K562 (cell line): ENCODE results near the gene SEPTIN2. TPM values are rescaled to one million over a fixed set of nuclear protein-coding genes. Genes with fewer than 3 reads are reported as not detected.

Source experiments
- ELF1 ChIP-seq: fragments of 200-800 bp; sonication (Bioruptor generic); IDR thresholded peaks from 2 replicates; pipeline ENCODE4 v1.6.1; 2016; ENCODE audit warnings: missing genetic modification characterization, missing compliant biosample characterization
- RFX7 ChIP-seq: fragments of 250-450 bp; sonication (Bioruptor Pico); IDR thresholded peaks from 2 replicates; pipeline ENCODE4 v1.5.1; 2021; ENCODE audit warnings: mild to moderate bottlenecking
- YY1 ChIP-seq, 3 experiments: IDR thresholded peaks; 2 replicates each; pipeline ENCODE4 v1.6.1; 2011; ENCODE audit warnings: low read length in 2 of 3, mild to moderate bottlenecking in 2 of 3, moderate library complexity in 2 of 3, borderline replicate concordance in 1 of 3, control low read depth in 1 of 3, low read depth in 1 of 3; ENCODE audit not compliant: insufficient read depth in 3 of 3, insufficient replicate concordance in 2 of 3, control insufficient read depth in 1 of 3, insufficient read length in 1 of 3; ENCODE audit errors: extremely low read depth in 1 of 3
- ZSCAN32 ChIP-seq: fragments of 450-650 bp; formaldehyde crosslinking; IDR thresholded peaks from 2 replicates; pipeline ENCODE4 v1.4.0; 2020; ENCODE audit warnings: mild to moderate bottlenecking, moderate library complexity
- polyA plus RNA-seq, 8 experiments: library from polyadenylated mRNA; depleted of rRNA in 4 of 8; stranded (reverse) in 5 of 8; unstranded in 3 of 8; fragments of >200 nt; fragmentation: Nextera tagmentation in 2 of 8; fragmentation: Illumina TruSeq in 1 of 8; extraction: Ambion mirVana in 2 of 8; extraction: Trizol in 1 of 8; gene quantifications; 2 replicates each; pipeline versions ENCODE4 v1.2.1 to v1.2.3, GENCODE V29; 2011 to 2014; ENCODE audit warnings: inconsistent platforms in 1 of 8, missing spikeins in 1 of 8
- total RNA-seq, 7 experiments: library from RNA; depleted of rRNA in 6 of 7; stranded (reverse); fragments of >200 nt in 6 of 7; fragmentation: Illumina TruSeq in 2 of 7; extraction: Trizol in 2 of 7; gene quantifications; 2 replicates each; pipeline versions ENCODE4 v1.2.1 to v1.2.3, GENCODE V29; 2011 to 2021; ENCODE audit warnings: low replicate concordance in 1 of 7
- TF ChIP-seq, protein P1 (sequence below): fragments of 450-650 bp; IDR thresholded peaks from 2 replicates; pipeline ENCODE4 v1.6.1; 2016; ENCODE audit warnings: mild to moderate bottlenecking, moderate library complexity

Gene SEPTIN2
- total and polyA plus RNA-seq, 9 of the 15 experiments (the other 6 are each of a cell fraction or from before 2014, with no cell fraction given), result 121 to 367 (median 166) TPM

DNA sequence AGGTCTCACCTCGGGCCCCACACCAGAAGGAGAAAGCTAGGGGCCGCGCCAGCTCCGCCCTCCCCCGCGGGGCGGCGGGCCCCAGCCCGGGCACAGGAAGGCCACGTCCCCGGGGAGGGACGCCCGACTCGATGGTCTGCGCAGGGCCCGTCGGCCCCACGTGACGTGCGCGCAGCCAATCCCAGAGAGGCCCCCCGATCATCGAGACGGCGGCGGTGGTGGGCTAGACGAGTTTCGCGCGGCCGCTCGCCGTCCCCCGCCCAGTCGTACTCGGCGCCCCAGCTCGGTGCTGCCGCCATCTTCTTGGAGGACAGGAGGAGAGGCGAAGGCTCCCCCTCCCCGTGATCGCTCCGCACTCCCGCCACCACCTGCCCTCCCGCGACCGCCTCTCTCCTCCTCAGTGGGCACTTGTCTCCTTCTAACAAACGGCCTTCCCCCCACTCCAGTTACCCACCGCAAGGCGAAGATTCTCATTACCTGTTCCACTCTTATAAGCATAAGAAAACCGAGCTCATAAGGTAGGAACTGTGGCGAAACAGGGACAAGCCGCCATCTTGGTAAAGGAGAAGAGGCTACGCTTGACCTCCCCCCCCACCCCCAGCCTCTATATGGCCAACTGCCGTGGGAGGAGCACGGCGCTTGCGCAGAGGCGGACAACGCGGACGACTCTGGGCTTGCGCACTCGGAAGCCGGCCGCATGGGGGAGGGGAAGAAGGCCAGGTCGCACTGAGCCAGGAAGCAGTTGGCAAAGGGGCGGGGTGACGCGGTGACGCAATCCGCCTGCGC lies 439 bp upstream of the SEPTIN2 start, which contains the start of gene HDLBP (continued):
- TF ChIP-seq, protein P1, sequence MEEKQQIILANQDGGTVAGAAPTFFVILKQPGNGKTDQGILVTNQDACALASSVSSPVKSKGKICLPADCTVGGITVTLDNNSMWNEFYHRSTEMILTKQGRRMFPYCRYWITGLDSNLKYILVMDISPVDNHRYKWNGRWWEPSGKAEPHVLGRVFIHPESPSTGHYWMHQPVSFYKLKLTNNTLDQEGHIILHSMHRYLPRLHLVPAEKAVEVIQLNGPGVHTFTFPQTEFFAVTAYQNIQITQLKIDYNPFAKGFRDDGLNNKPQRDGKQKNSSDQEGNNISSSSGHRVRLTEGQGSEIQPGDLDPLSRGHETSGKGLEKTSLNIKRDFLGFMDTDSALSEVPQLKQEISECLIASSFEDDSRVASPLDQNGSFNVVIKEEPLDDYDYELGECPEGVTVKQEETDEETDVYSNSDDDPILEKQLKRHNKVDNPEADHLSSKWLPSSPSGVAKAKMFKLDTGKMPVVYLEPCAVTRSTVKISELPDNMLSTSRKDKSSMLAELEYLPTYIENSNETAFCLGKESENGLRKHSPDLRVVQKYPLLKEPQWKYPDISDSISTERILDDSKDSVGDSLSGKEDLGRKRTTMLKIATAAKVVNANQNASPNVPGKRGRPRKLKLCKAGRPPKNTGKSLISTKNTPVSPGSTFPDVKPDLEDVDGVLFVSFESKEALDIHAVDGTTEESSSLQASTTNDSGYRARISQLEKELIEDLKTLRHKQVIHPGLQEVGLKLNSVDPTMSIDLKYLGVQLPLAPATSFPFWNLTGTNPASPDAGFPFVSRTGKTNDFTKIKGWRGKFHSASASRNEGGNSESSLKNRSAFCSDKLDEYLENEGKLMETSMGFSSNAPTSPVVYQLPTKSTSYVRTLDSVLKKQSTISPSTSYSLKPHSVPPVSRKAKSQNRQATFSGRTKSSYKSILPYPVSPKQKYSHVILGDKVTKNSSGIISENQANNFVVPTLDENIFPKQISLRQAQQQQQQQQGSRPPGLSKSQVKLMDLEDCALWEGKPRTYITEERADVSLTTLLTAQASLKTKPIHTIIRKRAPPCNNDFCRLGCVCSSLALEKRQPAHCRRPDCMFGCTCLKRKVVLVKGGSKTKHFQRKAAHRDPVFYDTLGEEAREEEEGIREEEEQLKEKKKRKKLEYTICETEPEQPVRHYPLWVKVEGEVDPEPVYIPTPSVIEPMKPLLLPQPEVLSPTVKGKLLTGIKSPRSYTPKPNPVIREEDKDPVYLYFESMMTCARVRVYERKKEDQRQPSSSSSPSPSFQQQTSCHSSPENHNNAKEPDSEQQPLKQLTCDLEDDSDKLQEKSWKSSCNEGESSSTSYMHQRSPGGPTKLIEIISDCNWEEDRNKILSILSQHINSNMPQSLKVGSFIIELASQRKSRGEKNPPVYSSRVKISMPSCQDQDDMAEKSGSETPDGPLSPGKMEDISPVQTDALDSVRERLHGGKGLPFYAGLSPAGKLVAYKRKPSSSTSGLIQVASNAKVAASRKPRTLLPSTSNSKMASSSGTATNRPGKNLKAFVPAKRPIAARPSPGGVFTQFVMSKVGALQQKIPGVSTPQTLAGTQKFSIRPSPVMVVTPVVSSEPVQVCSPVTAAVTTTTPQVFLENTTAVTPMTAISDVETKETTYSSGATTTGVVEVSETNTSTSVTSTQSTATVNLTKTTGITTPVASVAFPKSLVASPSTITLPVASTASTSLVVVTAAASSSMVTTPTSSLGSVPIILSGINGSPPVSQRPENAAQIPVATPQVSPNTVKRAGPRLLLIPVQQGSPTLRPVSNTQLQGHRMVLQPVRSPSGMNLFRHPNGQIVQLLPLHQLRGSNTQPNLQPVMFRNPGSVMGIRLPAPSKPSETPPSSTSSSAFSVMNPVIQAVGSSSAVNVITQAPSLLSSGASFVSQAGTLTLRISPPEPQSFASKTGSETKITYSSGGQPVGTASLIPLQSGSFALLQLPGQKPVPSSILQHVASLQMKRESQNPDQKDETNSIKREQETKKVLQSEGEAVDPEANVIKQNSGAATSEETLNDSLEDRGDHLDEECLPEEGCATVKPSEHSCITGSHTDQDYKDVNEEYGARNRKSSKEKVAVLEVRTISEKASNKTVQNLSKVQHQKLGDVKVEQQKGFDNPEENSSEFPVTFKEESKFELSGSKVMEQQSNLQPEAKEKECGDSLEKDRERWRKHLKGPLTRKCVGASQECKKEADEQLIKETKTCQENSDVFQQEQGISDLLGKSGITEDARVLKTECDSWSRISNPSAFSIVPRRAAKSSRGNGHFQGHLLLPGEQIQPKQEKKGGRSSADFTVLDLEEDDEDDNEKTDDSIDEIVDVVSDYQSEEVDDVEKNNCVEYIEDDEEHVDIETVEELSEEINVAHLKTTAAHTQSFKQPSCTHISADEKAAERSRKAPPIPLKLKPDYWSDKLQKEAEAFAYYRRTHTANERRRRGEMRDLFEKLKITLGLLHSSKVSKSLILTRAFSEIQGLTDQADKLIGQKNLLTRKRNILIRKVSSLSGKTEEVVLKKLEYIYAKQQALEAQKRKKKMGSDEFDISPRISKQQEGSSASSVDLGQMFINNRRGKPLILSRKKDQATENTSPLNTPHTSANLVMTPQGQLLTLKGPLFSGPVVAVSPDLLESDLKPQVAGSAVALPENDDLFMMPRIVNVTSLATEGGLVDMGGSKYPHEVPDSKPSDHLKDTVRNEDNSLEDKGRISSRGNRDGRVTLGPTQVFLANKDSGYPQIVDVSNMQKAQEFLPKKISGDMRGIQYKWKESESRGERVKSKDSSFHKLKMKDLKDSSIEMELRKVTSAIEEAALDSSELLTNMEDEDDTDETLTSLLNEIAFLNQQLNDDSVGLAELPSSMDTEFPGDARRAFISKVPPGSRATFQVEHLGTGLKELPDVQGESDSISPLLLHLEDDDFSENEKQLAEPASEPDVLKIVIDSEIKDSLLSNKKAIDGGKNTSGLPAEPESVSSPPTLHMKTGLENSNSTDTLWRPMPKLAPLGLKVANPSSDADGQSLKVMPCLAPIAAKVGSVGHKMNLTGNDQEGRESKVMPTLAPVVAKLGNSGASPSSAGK, result no peak; the same call in none of the 2 replicates
- TF ChIP-seq ELF1 (tag) (peak; percentile 77), ZSCAN32 (CRISPR knock-in tag) (no peak), RFX7 (CRISPR knock-in tag) (no peak), YY1 (IDR thresholded peaks at IDR 0.05; ENCODE audit: borderline replicate concordance in 1 of 3, control insufficient read depth in 1 of 3, extremely low read depth in 1 of 3, insufficient read depth in 3 of 3, insufficient read length in 1 of 3, insufficient replicate concordance in 2 of 3, low read depth in 1 of 3, low read length in 2 of 3) (peak; percentile 91 to 97 (median 95))
